HCT116 (cell line): ENCODE results near the gene SNRNP35.

Source experiments
- CEBPB ChIP-seq: IDR thresholded peaks from 2 replicates; pipeline ENCODE4 v1.6.1; 2012; ENCODE audit warnings: low read depth
- CTCF ChIP-seq, 3 experiments: fragments of 200-600 bp in 1 of 3; sonication (generic) in 1 of 3; IDR thresholded peaks in 2 of 3; conservative IDR thresholded peaks in 1 of 3; 2 replicates each; pipeline ENCODE4 v1.5.1; 2012 to 2017; ENCODE audit warnings: low read depth in 2 of 3, low read length in 2 of 3, antibody characterized with exemption in 1 of 3, borderline replicate concordance in 1 of 3, control low read depth in 1 of 3, mild to moderate bottlenecking in 1 of 3, mixed read lengths in 1 of 3, mixed run types in 1 of 3, moderate library complexity in 1 of 3; ENCODE audit not compliant: insufficient read depth in 1 of 3
- EZH2phosphoT487 ChIP-seq: fragments of 200-600 bp; IDR thresholded peaks from 2 replicates; pipeline ENCODE4 v1.6.1; 2018; ENCODE audit warnings: antibody characterized with exemption, borderline replicate concordance
- JUND ChIP-seq: IDR thresholded peaks from 2 replicates; pipeline ENCODE4 v1.6.1; 2012
- MAX ChIP-seq: IDR thresholded peaks from 2 replicates; pipeline ENCODE4 v1.6.1; 2012
- POLR2A ChIP-seq: IDR thresholded peaks from 2 replicates; pipeline ENCODE4 v1.7.0; 2011; ENCODE audit warnings: borderline replicate concordance; ENCODE audit not compliant: insufficient read depth, insufficient read length; ENCODE audit errors: extremely low read depth
- POLR2AphosphoS5 ChIP-seq: IDR thresholded peaks from 2 replicates; pipeline ENCODE4 v1.6.1; 2011; ENCODE audit warnings: mild to moderate bottlenecking, low read depth, low read length, moderate library complexity
- REST ChIP-seq: IDR thresholded peaks from 2 replicates; pipeline ENCODE4 v1.6.1; 2012; ENCODE audit warnings: low read depth
- SIN3A ChIP-seq: IDR thresholded peaks from 2 replicates; pipeline ENCODE4 v1.6.1; 2012; ENCODE audit warnings: low read depth
- SP1 ChIP-seq: IDR thresholded peaks from 2 replicates; pipeline ENCODE4 v1.6.1; 2012; ENCODE audit warnings: low read depth
- YY1 ChIP-seq: IDR thresholded peaks from 2 replicates; pipeline ENCODE4 v1.6.1; 2011; ENCODE audit warnings: low read length, low read depth, moderate library complexity, mild to moderate bottlenecking; ENCODE audit not compliant: insufficient replicate concordance; ENCODE audit errors: extremely low read depth
- ZFX ChIP-seq: fragments of 450-650 bp; IDR thresholded peaks from 2 replicates; pipeline ENCODE4 v1.6.1; 2017

GRCh38 chr12:123433615-123434014 is 24.3 kb upstream of the SNRNP35 start:
- TF ChIP-seq CTCF (IDR thresholded peaks at IDR 0.05 in 2 of 3, conservative IDR thresholded peaks at IDR 0.05 in 1 of 3; ENCODE audit: borderline replicate concordance in 1 of 3, insufficient read depth in 1 of 3, low read depth in 2 of 3, low read length in 2 of 3) (no peak), REST (no peak), SP1 (no peak), CEBPB (no peak), YY1 (no peak), SIN3A (no peak), POLR2A (no peak), POLR2AphosphoS5 (no peak), ZFX (no peak), EZH2phosphoT487 (no peak), JUND (no peak), MAX (no peak)
